HG03520 (cell line): ENCODE measurements around the gene NEU4.
"Not testable (repeated sequence)": the region's sequence is repeated elsewhere in the genome, so short reads cannot be mapped to it uniquely, and the experiment has no call there.

Experiments
- ATAC-seq: cut with Tn5 transposase; IDR thresholded peaks from one replicate; pipeline ENCODE4 v1.9.1; 2021; ENCODE audit warnings: mild to moderate bottlenecking, moderate library complexity; ENCODE audit not compliant: unreplicated experiment

The NEU4 gene

GRCh38 chr2:241798631-241799521 lies 10.1 kb upstream of the NEU4 start:
- no peak for ATAC-seq

DNA sequence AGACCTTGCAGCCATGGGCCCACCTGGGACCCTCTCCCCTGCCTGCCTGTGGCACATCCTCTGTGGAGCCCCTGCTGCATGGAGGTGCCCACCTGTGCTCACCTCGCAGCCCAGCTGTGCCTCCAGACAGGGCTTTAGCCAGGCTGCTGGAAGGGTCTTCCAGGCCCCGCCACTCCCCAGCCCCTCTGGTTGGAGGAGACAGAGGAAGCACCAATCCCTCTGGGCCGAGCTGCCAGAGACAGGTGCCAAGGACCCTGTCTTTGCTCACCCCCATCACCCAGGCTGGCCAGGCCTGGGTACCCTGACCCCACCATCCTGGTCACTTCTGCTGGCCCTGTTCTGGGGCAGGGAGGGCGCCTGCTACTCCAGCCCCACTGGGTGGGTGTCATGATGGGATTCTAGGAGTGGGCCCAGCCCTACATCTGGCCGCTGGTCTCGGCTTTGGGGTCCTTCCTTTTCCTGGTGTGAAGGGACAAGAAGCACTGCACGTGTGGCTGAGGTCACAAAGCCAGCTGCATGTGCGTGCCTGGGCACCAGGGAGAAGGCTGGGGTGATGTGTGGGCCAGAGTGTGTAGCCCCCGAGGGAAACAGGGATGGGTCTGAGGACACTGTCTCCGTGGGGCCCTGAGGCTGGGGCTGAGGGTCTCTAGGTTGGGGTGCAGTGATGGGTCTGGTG lies 9.3 kb upstream of the NEU4 start:
- ATAC-seq: no peak

DNA sequence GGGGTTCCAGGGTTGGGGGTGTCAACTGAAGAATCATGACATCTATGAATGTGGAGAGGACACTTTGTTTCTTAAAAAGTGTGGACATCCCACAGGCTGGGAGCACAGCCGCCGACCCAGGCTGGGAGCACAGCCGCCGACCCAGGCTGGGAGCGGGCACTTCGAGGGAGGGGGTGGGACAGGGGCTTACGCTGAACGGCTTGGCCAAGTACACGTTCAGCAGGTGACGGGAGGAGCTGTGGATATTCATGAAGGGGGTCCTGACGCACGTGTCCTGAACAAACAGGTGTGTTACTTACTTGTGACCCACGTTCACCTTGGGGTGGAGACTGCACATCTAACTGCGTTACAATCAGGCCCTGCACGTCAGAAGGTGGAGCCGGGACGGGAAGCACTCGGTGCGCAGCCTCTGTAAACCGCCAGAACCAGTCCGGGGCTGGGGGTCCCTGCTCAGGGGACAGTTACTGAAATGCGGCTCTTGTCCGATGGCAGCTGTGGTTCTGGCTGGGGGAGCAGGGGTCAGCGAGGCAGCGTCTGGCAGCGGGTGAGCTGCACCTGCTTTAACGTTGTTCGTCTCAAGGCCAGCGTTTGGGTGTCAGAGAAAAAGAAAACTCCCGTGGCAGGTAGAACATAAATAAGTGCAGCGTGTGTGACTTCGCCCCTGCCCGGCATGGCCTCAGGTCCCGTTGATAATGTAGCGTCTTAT lies 8.6 kb upstream of the NEU4 start:
- ATAC-seq: not testable (repeated sequence)

GRCh38 chr2:241801611-241802420 lies 7.2 kb upstream of the NEU4 start:
- ATAC-seq: no peak

GRCh38 chr2:241802421-241803318 lies 6.3 kb upstream of the NEU4 start:
- no peak for ATAC-seq

DNA sequence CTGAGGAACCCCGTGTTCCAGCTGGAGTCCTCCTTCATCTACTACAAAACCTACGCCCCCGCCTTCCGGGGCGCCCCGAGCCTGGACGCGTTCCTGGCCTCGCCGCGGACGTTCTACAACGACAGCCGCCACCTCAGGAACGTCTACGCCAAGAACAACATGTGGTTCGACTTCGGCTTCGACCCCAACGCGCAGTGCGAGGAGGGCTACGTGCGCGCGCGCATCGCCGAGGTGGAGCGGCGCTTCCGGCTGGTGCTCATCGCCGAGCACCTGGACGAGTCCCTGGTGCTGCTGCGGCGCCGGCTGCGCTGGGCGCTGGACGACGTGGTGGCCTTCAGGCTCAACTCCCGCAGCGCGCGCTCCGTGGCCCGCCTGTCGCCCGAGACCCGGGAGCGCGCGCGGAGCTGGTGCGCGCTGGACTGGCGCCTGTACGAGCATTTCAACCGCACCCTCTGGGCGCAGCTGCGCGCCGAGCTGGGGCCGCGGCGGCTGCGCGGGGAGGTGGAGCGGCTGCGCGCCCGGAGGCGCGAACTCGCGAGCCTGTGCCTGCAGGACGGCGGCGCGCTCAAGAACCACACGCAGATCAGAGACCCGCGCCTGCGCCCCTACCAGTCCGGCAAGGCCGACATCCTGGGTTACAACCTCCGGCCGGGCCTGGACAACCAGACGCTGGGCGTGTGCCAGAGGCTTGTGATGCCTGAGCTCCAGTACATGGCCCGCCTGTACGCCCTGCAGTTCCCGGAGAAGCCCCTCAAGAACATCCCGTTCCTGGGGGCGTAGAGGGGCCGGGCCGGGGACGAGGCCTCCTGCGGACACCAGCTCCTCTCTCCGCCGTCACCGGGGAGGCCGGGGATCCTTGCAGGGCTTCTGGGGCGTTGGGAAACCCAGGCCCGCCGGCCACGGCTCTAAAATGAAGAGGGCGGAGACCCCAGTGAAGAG lies 5.3 kb upstream of the NEU4 start:
- ATAC-seq: no peak

DNA sequence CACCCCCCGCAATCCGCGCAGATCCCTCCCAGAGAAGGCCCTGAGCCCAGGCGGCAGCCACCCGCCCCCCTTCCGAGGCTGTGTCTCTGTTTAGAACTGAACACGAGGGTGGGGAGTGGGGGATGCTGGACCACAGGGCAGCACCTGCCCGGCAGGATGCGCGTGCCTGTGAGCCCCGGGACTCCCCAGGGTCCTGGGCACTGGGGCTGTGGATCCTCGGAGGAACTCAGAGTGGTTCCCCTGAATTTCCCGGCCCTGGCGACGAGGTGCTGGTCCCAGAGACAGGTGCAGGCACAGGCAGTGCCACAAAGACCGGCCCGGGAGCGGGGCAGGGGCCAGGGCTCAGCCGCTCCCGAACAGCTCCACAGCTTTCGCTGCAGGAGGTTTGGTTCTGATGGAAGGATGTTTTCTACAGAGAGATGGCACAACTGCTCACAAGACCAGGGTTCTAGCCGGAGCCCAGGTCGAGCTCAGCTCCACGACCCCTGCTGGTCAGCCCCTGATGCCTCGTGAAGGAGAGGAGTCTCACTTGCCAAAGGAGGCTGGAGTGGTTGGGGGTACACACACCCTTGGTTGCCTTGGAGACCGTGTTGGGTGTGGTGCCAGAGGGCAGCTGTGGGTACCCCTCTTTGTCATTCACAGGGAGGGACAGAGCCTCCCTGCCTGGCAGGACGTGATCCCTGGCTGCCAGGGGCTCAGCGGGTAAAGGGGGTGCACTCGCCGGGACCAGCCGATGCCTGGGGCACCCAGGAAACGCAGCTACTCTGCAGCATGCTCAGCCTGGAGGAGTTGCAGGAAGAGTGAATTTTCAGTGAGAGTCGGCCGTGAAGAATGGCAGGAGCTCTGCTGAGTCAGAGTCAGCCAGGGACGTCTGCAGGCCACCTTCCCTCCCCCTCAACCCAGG lies 4.4 kb upstream of the NEU4 start:
- no peak for ATAC-seq

- ATAC-seq: not testable (repeated sequence)
These were observed 2.8 kb upstream of the NEU4 start for GRCh38 chr2:241806217-241806616.

- ATAC-seq: no peak
These were observed 807 bp upstream of the NEU4 start for GRCh38 chr2:241808051-241808720.

DNA sequence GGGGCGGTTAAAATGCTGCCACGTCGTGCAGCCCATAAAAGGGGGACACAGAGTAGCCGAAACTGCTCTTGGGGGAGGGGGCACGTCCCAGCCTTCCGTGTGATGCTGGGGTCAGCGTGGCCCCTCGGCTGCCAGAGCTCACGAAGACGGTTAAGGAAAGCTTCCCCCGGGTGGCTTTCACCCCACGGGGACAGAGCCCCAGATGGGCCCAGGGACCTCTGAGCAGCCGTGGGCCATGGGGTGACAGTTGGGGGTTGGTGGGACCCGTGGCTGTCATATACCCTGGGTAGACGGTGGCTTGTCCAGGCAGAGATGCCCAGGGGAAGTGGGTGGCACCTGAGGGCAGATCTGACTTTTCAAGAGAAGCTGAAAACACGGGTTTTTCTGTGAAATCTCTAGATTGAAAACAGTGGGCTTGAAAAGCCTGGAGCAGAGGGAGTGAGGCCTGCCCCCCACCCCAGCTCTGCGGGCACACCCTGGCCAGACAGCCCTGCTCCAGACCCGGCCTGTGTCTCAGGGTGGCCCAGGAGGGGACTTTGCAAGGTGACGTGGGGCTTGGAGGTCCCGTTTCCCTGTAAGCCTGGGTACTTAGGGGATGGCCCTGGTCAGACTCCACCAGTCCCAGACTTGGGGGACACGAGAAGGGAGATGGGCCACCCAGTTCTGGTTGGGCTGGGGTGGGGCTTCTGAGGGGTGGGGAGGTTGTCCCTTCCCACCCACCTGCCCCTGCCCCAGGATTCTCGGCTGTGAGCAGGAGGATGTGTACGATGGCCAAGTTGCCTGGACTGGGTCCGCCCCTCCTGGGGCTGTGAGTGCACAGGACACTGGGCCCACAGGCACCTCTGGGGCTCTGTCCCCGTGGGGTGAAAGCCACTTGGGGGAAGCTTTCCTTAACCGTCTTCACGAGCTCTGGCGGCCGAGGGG lies 652 bp downstream of the NEU4 start:
- ATAC-seq: no peak

DNA sequence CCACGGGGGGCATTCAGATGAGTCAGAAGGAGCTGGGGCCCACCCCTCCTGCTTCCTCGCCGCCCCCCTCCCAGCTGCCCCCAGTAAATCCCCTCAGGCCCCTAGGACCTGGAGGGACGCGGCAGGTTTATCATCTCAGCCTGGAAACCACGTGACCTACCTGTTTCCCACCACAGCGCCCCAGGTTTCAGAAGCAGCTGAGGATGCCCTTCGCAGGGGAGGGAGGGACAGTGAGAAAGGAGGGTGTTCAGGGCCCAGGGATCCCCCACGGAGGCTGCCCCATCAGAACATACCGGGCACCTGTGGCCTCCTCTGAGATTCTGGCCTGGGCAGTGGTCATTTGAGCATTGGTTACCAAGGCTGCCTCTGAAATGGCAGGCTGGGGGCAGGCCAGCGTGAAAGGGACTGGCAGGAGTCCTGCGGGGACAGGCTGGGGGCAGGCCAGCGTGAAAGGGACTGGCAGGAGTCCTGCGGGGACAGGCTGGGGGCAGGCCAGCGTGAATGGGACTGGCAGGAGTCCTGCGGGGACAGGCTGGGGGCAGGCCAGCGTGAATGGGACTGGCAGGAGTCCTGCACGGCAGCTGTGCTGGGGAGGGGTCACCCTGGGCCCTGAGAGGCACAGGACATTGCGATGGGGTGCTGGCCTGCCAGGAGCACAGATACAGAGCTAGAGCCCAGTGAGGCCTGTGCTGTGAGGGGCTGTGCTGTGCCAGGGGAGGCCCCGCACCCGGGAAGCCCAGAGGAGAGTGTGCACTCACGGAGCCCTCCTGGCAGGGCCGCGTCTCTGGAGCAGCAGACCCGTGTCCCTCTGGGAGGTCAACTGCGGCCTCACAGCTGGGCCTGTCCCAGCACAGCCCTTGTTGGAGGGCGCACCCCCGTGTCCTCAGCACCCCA lies 1.6 kb downstream of the NEU4 start:
- no peak for ATAC-seq

- ATAC-seq: no peak
These were observed 2.4 kb downstream of the NEU4 start for GRCh38 chr2:241811201-241811951.

DNA sequence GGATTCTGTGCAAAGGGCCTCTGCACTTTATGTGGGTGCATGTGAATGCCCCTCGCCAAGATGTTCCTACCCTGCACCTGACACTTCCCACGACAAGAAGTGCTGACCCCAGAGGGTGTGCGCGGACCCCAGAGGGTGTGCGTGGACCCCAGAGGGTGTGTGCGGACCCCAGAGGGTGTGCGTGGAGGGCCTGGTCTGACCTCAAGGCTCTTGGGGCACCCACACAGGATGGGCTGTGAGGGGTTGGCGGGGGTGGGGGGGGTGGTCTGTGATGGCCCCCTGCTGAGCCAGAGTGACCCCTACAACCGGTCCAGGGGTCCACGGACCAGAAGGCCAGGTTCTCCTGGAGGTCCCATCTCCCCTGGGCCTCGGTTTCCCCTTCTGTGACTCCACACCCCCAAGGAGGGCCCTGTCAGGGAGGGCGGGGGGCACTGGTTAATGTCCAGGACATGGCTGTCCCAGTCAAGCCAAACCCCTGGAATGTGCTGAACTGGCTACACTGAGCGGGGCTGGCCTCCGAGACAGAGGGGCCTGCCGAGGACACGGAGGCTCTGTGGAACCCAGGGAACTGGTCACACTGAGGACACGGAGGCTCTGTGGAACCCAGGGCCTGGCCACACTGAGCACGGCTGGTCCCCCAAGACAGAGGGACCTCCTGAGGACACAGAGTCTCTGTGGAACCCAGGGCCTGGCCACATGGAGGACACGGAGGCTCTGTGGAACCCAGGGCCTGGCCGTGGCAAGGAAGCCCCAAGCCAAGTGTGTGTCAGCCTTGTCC lies 3.1 kb downstream of the NEU4 start:
- ATAC-seq: no peak
